Anterior cingulate cortex (tissue), 58 donors: ENCODE results near the gene TNFRSF8.

Source experiments
- DNase-seq, 58 donors: peaks; one replicate each; lab custom pipeline; 2025; lab: John Stamatoyannopoulos, UW

TNFRSF8 gene

DNA sequence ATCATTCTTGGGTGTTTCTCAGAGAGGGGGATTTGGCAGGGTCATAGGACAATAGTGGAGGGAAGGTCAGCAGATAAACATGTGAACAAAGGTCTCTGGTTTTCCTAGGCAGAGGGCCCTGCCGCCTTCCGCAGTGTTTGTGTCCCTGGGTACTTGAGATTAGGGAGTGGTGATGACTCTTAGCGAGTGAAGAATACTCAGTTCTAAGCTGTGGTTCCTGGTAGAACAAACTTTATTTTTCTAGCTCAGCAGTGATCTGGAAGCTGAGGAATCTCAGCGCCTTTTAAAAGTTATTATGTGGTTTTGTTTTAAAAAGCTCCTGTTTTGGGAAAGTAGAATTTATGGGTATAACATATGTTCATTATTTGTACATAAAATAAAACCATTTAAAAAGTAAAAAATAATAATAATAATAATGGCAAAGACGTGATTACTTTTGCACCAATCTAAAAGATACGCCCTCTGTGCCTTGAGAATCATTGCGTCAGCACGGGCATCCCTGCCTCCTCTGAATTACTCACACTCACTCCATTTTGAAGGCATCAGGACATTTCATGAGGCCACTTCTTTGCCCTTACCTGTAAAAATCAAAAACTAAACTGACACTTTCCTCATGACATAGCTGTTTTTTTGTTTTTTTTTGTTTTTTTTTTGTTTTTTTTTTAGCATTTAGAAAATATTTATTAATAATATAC lies 74.0 kb downstream of the TNFRSF8 start:
- no peak for DNase-seq

DNA sequence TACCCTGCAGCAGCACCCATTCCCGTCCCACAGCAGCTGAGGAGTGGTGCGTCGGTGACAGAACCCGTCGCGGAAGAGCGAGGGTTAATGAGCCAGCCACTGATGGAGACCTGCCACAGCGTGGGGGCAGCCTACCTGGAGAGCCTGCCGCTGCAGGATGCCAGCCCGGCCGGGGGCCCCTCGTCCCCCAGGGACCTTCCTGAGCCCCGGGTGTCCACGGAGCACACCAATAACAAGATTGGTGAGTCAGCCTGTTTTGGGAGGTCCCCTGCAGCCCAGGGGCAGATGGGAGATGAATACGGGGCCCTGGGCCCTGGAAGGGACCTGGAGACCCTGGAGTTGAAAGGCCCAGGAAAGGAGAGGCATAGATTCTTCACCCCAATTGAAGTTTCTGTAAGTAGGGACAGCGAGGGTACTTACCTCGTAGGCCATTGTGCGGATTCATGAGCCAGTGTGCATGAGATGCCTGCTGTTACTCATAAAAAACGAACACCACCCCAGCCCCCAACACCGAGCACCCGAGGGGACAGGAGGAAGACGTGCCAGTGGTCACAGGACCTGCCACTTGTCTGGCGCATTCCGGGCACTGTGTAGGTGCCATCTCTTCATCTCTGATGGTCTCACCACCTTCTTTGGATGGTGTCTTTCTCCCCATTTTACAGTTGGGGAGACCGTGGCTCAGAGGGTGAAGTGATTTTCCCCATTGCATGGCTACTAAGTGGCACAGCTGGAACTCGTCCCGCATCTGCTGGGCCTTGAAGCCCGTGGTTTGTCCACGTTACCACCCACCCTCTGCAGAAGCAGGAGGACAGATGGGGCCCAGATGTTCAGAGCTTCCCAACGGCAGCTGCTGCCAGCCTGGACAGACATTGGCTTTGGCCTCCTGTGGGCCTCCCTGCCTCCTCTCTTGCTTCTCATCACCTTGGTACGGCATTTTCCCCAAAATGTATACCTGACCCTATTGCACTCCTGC lies 75.4 kb downstream of the TNFRSF8 start:
- DNase-seq = no peak

DNA sequence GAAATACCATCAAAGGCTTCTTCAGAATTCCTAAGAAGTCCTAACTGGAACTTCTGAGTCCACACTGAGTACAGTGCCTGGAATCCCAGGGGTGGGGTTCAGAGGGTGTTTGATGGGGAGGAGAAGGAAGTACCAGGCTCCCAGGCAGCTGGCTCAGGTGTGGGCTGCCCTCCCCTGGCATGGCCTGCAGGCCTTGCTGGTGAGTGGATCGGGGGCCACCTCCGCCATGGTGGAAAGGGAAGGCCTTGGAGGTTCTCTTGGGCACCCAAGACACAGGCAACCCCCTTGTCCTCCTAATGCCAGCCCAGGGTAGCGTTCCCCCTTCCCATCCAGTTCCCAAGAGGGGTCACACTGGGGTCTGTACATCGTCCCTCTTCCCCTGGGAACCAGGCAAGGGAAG lies 76.9 kb downstream of the TNFRSF8 start:
- no peak for DNase-seq

DNA sequence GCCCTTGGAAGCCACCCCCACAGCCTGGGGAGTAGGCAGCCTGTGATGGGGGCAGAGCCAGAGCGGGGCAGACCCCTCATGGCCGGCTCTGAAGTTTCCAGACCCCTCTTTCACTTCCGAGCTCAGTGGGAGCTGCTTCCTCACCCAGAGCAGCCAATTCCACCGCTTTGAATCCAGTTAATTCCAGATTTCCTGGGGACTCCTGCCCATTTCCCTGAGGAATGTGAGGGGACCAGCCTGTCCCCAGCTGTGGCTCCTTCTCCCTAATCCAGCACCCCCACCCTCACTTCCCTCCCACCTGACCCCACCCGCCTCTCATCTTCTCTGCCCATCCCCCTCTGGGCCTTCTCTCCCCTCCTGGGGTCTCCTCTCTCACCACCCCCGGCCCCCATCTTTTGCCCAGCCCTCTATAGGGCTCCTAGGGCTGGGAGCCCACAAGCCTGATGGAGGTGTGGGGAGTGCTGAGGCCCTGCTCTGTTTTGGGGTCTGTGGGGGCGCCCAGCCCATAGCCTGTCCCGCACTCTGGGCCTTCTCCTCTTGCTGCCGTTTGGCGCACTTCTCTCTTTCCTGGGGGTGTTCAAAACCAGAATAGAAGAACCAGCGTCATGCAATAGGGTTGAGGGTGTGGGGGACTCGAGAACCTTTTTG lies 77.5 kb downstream of the TNFRSF8 start:
- DNase-seq = no peak

DNA sequence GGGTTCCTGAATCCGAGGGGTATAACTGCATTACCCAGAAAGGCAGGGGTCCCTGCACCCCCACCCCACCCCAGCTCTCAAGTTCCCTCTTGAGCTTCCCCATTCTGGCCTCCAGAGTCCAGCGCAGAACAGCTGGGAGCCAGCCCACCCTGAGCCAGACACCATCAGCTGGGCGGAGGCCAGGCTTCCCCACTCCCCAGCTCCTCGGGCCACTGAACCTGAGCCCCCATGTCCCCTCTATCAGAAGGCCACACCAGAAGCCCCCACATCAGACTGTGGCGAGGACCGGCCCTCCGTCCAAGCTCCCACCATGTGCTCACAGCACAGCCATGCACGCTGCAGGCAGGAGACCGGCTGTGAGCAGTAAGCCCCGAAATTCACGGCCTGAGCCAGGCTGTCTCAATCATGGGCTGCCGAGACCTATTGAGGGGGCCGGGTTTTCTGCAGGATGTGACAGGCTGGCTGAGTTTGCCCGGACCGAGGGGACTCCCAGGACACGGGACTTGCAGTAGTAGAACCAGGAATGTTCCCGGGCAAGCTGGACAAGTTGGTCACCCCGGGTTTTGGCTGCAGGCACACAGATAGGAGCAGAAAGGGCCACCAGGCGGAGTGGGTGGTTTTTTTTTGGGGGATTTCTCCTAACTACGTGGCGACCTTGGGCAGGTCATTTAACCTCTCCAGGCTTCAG lies 78.2 kb downstream of the TNFRSF8 start:
- DNase-seq = peak in 1 of 58 donors; percentile 8

DNA sequence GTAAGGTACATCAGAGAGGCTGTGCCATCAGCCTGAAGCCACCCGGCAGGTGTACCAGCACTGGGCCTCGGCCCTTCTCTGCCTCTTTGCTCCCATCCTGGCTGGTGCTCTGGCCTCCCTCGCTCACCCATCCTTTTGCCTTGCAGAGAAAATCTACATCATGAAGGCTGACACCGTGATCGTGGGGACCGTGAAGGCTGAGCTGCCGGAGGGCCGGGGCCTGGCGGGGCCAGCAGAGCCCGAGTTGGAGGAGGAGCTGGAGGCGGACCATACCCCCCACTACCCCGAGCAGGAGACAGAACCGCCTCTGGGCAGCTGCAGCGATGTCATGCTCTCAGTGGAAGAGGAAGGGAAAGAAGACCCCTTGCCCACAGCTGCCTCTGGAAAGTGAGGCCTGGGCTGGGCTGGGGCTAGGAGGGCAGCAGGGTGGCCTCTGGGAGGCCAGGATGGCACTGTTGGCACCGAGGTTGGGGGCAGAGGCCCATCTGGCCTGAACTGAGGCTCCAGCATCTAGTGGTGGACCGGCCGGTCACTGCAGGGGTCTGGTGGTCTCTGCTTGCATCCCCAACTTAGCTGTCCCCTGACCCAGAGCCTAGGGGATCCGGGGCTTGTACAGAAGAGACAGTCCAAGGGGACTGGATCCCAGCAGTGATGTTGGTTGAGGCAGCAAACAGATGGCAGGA lies 79.2 kb downstream of the TNFRSF8 start:
- no peak for DNase-seq

DNA sequence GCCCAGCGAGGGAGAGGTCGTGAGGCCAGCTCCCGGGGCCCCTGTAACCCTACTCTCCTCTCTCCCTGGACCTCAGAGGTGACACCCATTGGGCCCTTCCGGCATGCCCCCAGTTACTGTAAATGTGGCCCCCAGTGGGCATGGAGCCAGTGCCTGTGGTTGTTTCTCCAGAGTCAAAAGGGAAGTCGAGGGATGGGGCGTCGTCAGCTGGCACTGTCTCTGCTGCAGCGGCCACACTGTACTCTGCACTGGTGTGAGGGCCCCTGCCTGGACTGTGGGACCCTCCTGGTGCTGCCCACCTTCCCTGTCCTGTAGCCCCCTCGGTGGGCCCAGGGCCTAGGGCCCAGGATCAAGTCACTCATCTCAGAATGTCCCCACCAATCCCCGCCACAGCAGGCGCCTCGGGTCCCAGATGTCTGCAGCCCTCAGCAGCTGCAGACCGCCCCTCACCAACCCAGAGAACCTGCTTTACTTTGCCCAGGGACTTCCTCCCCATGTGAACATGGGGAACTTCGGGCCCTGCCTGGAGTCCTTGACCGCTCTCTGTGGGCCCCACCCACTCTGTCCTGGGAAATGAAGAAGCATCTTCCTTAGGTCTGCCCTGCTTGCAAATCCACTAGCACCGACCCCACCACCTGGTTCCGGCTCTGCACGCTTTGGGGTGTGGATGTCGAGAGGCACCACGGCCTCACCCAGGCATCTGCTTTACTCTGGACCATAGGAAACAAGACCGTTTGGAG lies 80.0 kb downstream of the TNFRSF8 start:
- DNase-seq = peak in 13 of 58 donors; percentile 11 to 59 (median 21)

DNA sequence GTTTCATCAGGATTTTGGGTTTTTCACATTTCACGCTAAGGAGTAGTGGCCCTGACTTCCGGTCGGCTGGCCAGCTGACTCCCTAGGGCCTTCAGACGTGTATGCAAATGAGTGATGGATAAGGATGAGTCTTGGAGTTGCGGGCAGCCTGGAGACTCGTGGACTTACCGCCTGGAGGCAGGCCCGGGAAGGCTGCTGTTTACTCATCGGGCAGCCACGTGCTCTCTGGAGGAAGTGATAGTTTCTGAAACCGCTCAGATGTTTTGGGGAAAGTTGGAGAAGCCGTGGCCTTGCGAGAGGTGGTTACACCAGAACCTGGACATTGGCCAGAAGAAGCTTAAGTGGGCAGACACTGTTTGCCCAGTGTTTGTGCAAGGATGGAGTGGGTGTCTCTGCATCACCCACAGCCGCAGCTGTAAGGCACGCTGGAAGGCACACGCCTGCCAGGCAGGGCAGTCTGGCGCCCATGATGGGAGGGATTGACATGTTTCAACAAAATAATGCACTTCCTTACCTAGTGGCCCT lies 80.6 kb downstream of the TNFRSF8 start:
- peak in 36 of 58 donors; percentile 11 to 59 (median 30) for DNase-seq

DNA sequence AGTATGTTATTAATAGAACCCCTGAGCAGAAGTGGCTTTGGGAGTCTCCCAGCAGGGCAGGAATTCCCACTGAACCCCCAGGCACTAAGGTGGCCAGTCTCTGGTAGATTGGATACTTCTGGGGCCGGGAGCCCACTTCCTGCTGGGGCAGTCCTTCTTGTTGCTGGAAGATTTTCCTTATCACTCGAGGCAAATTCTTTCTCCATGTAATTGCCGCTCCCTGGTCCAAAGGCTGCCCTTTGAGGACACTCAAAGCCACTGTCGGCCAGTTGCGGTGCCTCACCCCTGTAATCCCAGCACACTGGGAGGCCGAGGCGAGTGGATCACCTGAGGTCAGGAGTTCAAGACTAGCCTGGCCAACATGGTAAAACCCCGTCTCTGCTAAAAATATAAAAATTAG lies 81.1 kb downstream of the TNFRSF8 start:
- no peak for DNase-seq

DNA sequence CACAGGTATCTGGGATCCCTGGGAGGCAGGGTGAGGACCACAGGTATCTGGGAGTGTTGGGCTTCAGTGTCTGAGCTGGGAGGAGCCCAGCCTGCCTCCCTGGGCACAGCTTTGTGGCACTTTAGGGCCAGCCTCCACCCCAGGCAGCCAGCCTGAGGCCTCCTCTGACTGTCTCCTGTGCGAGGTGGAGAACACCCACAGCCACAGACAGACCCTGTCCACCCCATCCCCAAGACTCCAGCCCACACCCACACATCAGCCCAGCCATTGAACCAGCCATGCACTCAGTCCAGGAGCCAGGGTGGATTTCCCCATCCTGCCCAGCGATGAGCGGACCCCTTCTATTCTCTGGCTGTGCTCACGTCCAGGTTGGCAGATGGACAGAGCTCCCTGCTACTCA lies 81.9 kb downstream of the TNFRSF8 start:
- DNase-seq = no peak

DNA sequence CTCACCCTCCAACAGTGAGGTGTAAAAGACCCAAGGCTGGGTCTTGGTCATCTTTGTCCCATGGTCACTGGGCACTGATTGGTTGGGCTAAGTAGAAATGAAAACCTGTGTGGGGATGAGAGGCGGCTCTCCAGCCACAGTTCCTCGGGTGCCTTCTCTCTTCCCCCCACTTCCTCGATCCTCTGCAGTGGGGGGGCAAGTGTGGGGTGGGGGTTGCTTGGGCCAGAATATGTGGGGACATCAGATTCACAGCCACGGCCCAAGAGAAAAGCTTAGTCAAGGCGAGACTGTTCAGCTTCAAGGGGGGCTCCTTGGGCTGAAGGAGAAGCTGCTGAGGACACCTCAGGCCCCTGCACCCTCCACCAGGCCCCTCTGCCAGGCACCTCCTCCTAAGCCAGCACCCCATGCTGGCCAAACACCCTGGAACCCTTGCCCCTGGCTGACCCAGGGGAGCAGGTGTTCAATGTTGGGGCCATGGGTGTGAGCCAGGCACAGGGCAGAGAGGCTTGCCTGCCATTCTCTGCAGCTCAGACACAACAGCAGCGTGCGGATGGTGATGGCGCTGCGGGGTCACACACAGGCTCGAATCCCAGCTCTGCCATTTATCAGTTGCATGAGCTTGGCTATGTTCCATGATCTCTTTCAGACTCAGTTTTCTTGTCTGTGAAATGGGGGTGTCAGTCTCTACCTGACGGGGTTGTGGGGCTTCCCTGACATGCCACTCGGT lies 82.7 kb downstream of the TNFRSF8 start:
- DNase-seq = no peak

DNA sequence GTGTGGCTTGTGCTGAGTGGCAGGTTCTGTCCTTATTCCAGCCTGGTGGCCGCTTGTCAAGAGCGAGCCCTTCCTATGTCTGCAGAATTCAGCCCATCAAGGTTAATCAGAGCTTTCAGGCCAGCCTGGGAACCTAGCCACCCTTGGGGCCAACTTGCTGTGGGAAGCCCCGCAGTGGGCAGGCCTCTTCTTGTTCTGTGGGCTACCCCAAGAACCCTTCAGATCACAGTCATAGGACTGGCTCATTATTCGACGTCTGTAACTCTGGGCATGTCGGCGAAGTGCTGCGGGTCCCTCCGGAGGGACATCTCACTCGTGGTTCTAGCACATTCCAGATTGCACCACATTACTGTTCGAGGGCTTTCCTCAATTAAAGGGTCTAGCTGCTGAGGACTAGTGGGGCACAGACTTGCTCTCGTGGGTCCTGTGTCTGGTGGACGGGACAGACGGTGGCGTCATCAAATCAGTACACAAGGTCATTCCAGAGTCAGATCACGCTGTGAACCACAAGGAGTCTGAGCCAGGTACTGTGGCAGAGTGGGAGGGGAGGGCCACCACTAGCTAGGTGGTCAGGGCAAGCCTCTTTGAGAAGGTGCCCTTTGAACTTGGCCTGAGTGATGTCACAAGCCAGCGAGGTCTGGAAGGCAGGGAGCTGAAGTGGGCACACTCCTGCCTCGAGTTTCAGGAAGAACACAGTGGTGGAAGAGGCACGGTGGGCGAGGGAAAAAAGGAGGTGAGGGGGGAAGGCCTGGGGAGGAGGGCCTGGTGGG lies 83.4 kb downstream of the TNFRSF8 start:
- no peak for DNase-seq

DNA sequence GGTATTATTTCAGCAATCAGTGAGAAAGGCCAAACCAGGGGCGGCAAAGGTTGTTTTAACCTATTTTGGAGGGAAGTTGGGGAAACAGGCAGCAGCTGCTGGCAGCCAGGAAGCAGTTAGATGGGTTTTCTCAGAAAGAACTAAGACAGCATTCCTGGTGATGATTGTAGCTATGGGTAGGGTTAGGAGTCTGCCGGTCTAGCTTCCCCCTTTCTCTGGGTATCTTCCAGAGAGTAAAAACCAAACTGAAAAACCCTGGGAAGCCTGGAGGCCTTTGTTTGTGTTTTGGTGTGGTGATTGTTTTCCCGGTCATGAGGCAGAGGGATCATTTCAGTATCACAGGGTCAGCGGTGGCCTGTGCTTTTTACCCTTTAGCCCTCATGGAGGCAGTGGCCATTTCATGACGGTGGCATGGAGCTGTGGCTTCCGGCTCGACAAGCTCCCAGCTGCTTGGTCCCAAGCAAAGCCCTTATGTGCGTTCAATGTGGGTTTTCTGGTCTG lies 84.1 kb downstream of the TNFRSF8 start:
- DNase-seq = no peak

DNA sequence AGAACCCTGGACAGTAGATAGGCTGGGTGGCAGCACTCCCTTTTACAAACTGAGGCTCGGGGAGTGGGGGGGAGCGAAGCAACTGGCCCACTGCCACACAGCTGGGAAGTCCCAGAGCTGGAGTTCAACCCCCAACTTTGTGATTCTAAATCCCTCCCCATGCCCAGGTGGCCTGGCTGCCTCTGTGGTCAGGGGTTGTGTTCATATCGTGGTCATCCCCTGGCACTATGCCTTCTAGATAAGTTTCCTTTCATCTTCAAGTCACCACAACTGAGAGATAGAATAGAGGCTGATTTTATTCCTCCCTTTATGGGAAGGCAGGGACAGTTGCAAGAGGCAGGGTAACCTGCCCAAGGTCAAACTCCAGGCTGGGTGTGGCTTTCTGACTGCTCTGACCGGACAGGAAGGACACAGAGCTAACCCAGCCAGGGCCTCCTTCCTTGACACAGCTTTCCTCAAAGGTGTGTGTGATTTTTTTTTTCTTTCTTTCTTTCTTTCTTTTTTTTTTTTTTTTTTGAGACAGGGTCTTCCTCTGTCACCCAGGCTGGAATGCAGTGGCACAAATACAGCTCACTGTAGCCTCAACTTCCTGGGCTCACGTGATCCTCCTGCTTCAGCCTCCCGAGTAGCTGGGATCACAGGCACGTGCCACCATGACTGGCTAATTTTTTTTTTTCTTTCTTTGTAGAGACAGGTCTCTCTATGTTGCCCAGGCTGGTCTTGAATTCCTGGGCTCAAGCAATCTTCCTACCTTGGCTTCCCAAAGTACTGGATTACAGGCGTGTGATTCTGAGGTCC lies 85.3 kb downstream of the TNFRSF8 start:
- no peak for DNase-seq

DNA sequence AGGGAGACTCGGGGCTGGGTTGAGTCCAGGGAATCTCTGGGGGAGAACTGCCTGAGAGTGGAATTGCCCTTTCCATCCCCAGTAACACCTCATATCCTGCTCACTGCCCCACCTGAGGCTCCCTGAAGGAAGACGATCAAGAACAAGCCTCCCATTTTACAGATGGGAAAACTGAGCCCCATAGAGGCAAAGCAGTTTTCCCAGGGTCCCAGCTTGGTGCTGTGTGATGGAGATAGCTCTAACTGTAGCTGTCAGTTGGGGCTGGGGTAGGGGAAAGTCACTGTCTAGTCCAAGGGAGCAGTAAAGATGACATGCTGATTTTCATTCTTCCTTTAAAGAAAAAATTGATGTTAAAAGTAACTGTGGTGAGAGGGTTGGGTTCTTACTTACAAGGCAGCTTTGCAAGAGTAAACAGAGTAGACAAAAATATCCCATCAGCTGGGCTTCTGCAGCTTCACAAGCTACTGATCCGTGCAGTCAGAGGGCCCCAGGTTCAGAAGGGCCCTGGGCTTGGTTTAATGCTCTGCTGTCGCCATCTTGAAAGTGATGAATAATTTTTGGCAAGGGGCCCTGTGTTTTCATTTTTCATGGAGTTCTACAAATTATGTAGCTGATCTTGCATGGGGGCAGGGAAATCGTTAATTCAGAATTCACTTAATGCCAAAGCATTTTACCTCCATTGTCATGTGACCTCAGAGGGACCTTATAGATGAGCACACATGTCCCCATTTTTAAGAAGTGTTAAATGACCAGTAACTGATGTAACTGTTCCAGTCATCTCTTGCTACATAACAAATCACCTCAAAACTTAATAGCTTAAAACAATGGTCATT lies 86.1 kb downstream of the TNFRSF8 start:
- DNase-seq = no peak

DNA sequence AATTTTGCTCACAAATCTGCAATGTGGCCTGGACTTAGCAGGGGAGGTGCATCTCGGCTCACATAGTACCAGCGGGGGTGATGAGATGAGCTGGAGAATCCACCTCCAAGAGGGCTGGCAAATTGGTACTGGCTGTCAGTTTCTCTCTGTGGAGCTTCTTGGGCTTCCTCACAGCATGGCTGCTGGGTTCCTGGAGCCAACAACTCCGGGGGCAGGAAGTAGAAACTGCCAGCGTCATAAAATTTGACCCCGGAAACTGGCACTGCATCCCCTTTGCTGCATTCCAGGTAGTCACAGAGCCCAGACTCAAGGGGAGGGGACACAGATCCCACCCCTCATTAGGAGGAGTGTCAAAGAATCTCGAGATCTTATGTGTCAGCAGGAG lies 86.7 kb downstream of the TNFRSF8 start:
- no peak for DNase-seq
